NK-92 treated with Interleukin-12 subunit alpha and Interleukin-12 subunit beta, amount 100 ng/mL, for 24 hours (cell line): ENCODE results near the gene CDC27.
A peak's percentile ranks its signal among the peaks of the same experiment; 100 is the strongest.
"Not testable (repeated sequence)": the region's sequence is repeated elsewhere in the genome, so short reads cannot be mapped to it uniquely, and the experiment has no call there.

ENCODE experiments used
- DNase-seq: peaks from one replicate; lab custom pipeline; 2025; lab: John Stamatoyannopoulos, UW

CDC27 gene

DNA sequence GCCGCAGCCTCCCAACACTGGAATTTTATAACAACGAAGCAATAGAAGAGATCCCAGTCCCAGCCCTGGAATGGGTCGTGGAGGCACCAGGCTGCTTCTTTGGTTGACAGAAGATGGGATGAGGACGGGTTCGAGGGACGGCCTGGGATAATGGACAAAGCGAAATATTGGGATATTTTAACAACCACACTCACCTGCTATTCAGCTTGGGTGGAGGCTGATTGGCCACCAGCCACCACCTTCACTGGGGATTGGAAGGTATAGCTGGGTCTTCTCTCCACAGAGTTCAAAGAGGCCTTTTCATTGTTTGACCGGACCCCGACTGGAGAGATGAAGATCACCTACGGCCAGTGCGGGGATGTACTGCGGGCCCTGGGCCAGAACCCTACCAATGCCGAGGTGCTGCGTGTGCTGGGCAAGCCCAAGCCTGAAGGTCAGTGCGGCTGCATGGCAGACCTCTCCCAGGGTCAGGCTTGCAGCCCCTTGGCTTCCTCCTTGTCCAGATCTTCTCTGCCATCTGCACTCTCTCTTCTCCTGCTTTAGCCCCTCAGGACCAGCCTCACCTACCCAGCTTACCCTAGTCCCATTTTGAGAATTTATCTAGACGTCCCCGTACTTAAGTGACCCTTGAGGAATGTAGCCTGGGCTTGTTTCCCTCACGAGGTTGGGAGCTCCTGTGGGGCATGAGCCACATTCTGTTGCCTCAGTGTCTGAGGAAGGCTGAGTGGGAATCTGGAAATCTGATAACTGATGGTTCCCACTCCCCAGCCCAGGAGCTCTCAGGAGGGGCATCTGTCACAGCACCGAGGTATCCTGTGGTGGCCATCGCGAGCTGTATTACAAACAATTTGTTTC lies 30.8 kb upstream of the CDC27 start:
- DNase-seq: no peak

DNA sequence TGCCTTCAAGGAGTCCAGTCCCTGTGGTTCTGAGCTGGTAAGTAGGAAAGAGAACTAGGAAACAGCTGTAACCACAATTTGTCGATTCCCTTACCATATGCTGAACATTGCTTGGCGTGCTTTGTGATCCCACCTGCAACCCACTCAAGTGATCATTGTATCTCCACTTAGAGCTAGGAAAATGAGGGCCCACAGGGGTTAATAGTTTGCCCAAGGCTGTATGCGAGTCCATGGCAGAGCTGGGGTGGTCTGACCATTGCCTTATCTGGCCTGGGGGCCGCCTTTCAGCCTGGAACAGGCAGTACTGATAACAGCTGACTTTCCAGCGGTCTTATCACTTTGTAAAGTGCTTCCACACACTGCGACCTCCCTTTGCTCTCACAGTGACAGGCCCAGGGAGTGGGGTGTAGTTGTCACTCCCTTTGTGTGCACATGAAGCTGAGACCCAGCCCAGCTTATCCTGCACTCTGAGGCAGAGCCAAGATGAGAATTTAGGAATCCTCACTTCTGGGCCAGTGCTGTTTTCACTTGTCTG lies 29.9 kb upstream of the CDC27 start:
- DNase-seq: no peak

DNA sequence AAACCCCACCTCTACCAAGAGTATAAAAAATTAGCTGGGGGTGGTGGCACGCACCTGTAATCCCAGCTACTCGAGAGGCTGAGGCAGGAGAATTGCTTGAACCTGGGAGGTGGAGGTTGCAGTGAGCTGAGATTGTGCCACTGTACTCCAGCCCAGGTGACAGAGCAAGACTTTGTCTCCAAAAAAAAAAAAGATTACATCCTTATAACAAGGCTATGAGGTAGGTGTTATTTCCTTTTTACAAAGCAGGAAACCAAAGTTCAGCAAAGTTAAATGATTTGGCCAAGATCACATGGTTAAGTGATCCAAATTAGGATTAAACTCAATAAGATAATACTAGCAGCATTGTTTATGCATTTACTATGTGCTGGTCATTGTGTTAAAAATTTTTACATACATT lies 28.2 kb upstream of the CDC27 start:
- not testable (repeated sequence) for DNase-seq

DNA sequence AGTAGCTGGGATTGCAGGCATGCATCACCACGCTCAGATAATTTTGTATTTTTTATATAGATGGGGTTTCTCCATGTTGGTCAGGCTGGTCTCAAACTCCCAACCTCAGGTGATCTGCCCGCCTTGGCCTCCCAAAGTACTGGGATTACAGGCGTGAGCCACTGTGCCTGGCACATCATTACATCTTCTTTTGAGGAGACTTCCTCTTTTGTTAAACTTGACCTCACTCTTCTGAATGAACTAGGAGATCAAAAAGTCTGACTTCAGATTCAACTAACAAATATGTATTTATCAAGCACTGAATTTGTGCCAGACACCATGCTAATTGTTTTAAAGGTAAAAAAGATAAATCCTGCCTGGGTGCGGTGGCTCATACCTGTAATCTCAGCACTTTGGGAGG lies 27.7 kb upstream of the CDC27 start:
- not testable (repeated sequence) for DNase-seq

DNA sequence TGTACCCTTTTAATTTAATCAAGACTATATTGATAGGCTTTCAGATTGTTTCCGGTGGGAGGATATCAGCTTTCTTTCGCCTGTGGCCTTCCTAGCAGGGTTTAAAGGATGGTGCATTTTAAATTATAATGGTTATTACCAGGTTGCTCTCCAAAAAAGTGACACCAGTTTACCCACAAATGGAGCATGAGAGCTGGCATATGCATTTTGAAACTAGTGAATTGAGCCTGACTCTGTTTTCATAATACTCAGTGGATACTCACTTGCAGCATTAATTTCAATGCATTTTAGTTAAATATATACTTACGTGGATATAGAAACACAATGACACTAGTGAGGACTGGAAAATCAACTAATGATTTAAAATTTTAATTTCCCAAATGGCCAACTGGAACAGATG lies 25.8 kb upstream of the CDC27 start:
- DNase-seq: no peak

DNA sequence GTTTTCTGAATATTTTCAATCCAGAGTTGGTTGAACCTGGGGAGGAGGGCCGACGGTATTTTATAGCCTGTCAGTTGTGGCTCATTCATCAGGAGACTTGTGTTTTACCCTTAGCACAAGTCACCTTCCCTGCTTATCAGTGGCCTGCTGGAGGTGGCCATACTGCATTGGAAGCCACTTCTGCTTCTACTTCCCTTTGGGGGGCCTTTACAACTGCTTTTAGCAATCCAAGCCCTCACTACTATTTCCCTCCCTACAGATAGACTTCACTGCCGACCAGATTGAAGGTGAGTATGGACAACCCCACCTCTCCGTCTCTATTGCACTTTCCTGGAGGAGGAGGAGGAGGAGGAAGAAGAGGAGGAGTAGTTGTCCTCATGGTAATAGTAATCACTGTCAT lies 24.4 kb upstream of the CDC27 start:
- no peak for DNase-seq

DNA sequence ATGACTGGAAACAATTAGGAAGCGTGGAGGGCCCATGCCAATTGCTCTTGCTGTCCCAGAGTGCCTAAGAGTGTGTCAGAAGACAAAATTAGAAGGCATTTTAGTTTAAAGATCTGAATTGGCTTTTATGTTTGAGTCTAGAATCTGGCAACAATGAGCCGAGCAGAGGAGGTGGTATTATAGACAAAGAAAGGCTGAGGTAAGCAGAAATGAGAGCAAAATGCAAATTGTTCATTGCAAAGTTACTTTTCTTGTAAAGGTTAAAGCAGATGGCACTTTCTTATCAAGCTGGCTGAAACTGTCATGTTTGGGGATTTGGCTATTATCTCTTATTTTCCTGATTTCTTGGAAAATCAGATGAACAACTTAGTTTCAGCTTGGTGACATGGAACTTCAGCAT lies 23.4 kb upstream of the CDC27 start:
- DNase-seq: no peak

DNA sequence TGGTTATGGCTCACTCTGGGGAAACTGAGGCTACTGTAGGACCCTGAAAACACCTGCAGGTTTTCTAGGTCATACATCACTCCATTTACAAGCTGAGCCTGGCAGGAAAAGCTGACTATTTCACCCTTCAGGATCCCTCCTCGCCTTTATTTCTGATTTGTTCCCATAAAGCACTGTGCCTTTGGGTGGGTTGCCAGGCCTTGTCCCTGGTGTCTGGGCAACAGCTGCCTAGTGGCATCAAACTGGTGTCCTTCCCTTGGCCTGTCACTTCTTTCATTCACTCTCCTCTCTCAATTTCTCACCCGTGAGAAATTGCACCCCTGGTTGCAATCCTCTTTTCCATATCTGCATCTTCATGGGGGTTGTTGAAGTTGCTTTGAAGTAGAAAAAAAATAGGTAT lies 21.7 kb upstream of the CDC27 start:
- no peak for DNase-seq

DNA sequence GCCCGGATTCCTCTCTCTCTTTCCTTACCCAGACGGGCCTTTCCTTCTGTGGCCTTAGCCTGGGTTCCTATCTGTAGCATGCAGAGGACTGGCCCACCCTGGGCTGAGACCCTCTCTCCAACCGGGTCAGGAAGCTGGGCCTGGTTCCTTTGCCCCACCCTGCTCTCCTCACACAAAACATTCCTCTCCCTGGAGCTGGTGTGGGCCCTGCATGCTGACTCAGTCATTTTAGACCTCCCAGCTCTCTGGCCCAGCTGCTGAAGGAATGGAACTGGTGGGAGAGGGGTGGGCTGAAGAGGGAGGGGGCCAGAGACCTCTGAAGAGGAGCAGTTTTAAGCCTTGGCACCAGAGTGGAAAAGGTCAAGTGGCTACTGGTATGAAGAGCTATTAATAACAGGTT lies 21.0 kb upstream of the CDC27 start:
- no peak for DNase-seq

DNA sequence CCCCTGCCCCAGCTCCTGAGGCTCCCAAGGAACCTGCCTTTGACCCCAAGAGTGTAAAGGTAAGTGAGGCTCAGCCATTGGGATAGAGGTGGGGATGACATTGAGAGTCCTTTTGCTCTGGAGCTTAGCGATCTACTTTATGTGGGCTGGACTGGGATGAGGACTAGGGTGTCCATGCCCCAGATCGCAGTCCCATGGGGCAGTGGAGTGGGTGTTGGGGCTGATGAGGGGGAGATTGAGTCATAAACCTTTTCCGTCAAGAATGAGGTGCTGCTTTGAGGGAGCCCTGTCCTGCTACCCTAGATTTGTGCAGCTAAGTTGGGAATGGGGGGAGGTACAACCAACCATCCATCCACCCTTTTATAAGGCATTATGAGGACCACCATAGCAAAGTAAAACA lies 20.4 kb upstream of the CDC27 start:
- no peak for DNase-seq

DNA sequence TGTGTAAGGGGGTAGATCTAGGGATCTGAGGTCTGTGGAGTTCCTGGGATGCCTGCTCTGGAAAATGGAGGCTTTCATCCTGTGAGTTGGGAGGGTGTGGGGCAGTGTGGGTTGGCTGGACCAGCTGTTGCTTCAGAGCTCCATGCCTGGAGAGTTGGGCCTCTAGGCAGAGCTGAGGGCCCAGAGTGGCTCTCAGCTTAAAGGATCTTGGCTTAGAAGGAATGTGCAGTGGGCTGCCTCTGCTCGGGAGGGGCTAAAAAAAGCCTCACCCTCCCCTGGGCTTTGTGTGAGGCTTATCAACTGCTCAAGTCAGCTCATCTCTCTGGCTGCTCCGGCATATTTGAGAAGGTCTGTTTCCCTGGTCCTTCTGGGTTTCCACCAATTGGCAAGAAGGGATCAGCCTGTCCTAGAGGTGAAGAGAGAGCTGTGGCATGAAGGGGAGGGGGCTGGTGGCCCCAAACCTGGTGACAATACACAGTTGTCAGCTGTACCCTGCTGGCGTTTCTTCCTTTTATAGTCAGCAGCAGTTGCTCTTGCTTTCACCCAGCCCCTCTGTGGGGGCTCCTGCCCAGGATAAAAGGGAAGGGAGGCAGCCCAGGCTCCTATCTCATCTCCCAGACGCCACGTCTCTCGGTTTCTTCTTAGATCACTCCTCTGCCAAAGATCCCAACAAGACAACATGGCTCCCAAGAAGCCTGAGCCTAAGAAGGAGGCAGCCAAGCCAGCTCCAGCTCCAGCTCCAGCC lies 19.8 kb upstream of the CDC27 start, which contains the start of gene MYL4:
MYL4 (plus strand) TSS at position 605 of the 745 bp plus-strand sequence; CDS start at position 680, 75 bp downstream.
- no peak for DNase-seq

DNA sequence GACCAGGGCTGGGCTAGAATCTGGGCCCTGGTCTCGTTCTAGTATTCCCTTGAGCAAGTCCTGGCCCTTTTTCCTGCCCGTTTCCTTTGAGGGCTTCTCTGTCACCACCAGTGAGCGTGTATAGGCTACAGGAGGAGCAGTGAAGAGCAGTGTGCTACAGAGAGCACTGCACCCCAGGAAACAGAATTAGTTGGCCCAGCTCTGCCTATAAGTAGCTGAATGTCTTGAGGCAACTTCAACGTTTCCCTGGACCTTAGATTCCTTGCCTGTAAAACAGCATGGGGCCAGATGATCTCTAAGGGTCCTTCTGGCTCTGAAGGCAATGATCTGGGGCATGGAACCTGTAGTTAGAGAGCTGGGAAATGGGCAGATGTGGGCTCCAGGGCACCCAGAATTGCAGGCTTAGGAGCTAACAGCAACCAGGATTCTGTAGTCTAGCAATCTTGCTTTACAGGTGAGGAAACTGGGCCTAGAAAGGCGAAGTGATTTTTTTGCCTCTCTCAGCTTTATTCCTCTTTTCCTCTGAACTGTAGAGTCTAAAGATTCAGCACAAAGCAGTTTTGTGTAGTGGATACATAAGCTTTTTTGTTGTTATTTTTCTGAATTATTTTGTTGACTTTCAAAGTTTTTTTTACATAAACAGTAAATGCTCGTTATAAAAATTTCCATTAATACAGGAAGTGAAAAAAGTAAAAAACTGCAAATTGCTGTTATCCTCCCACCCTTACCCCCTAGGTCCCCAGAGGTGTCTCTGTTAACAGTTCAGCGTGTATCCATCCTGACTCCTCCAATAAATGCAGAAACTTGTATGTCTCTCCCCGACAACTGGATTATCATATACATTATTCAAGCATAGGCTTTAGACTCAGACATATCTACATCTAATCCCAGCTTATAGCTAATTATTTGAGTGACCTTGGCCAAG lies 18.3 kb upstream of the CDC27 start:
- no peak for DNase-seq

DNA sequence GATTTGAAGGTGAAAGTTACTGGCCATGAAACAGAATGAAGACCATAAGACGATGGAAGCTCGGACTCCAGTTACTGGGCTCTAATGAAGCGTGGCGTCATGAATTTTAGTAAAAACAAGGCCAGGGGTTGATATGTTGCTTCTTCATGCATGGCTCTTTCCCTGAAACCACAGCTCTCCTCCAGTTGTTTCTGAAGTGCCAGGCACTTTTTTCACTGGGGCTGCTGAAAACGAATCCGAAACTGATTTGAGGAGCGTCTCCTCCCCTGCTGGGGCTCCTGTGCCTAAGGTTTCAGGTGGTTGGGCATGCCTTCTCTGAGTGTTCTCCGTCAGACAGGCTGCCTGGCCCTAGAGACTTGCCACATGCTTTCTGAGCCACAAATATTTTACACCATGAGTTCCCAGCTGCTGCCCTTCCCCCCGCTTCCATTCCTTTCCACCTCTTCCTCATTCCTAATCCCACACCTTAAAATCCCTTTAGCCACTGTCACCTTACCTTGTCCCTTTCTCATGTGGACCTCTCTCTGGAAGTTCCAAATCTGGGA lies 16.4 kb upstream of the CDC27 start:
- DNase-seq: peak; percentile 65

DNA sequence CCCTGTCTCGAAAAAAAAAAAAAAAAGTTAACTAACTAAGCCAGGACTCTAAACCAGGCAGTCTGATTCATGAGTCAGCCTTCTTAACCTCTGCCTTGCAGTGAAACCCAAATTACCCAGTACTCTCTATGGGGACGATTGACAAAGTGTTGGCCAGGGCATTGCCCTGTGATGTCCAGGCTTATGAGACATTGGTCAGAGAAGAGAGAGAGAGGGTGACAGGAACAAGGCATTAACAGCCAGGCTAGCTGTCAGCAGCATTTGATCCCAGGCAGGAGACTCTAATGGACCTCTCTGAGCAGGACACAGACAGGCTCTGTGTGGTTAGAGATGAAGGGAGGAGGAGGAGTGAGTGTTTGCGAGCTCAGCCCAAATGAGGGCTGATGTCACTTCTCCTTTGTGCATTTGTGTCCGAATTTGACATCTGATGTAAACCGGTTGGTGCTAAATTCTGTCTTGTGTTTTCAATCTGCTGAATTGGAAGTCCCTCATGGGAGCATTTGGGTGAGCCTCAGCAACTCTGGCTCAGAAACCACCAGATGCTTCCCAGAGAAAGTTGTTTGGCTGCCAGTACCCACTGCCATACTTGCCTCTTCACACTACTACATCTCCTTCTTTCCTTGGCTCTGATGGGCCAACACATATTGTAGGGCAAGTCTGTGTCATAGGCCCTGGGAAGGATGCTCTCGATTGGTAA lies 15.8 kb upstream of the CDC27 start:
- peak; percentile 59 for DNase-seq

DNA sequence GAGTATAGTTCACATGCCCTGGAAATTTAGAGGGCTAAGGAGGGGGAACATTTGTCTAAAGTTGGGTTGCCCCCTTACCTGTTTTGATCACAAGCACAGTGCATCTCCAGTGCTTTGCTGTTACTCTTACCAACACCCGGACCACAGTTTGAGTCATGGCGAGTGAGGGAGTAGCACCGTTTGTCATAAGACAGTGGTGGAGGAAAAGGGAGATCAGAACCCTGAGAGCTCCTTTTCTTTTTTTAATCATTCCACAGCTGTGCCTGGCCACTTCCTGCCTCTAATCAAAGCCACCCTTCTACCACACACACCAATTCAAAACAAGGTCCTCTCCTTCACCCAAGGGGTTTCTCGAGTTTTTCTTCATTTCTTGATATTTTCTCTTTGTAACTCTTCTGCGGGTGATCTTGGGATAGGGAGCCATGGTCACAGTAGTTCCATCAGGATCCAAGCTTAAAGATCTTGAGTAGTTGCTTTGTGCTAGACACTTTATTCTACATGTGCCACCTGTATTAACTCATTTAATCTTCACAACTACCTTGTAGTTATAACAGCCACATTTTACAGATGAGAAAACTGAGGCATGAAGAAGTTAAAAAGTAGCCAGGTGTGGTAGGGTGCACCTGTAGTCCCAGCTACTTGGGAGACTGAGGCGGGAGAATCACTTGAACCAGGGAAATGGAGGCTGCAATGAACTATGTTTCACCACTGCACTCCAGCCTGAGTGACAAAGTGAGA lies 15.1 kb upstream of the CDC27 start:
- peak; percentile 52 for DNase-seq

DNA sequence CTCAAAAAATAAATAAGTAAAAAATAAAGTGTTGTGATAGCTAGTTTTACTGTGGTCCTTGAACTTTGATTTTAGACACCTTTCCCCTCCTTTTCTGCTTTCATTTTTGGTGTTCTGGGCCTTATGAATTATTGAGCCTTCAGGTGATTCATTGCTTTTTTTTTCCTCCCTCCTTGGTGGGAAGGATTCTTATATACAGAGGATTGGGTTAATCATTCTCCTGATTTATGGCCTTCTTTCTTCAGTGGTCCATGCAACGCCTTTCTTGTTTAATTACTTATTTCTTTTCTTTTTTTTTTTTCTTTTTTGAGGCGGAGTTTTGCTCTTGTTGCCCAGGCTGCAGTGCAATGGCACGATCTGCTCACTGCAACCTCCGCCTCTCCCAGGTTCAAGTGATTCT lies 12.1 kb upstream of the CDC27 start:
- DNase-seq: no peak

DNA sequence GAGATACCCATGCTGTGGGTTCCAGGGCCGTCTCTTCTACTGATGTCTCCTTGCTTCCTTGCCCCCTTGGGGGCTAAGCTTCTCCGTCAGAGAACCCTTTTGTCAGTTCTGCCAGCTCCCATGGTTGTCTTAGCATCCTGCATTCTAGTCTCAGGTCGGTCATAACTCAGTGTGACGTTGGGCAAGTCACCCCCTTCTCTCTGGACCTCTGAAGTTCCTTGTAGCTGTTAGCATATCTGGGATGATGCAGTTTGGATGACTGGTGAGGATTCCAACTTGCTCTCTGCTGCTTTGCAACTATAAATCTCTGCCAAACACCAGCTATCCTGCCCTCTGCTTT lies 11.2 kb upstream of the CDC27 start:
- no peak for DNase-seq

DNA sequence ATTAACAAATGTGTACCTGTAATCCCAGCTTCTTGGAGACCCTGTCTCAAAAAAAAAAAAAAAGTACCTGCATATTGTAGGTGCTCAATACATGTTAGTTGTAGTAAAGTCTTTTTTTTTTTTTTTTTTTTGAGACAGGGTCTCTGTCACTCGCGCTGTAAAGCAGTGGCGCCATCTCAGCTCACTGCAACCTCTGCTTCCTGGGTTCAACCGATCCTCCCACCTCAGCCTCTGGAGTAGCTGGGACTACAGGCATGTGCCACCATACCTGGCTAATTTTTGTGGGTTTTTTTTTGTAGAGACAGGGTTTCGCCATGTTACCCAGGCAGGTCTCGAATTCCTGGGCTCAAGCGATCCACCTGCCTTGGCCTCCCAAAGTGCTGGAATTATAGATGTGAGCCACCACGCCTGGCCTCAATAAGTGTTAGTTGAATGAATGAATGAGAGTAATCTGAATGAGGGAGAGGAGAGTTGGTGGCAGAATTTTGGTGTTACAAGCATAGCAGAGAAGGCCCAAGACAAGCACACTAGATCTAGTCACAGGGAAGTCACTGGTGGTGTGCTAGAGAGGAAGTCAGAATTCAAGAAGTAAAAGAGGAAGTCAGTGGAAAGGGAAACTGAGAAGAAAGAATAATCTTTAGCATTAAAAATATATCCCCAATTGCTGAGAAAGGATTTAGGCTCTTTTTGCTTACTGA lies 10.7 kb upstream of the CDC27 start:
- DNase-seq: no peak

DNA sequence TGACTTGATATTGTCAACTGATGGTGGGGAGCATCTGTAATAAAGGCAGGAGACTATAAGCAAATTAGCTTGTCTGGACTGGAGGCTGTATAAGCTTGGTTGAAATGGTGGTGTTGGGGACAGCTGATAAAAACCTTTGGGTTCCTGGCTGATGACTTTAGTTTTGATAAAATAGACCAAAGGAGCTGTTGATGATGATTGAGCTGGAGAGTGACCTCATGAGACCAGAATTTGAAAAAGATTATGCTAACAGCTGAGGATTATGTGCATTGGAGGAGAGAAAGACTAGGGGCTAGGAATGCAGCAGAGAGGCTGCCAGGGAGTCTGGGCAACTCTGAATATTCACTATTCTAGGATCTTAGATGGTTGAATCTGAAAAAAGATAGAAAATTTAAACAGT lies 8.7 kb upstream of the CDC27 start:
- DNase-seq: no peak
